Stimulated activated CD8-positive, alpha-beta memory T cell treated with anti-CD3 and anti-CD28 coated beads, Interleukin-7, amount 100 ng/mL, for 48 hours (primary cell): ENCODE results near the gene ZNF200.
"Not testable (repeated sequence)": the region's sequence is repeated elsewhere in the genome, so short reads cannot be mapped to it uniquely, and the experiment has no call there.

Source experiments
- DNase-seq, 2 donors: peaks; one replicate each; pipeline ENCODE4 v3.0.0-alpha.2; 2020; ENCODE audit warnings: low read depth in 1 of 2; ENCODE audit errors: extremely low read depth in 1 of 2

The ZNF200 gene

DNA sequence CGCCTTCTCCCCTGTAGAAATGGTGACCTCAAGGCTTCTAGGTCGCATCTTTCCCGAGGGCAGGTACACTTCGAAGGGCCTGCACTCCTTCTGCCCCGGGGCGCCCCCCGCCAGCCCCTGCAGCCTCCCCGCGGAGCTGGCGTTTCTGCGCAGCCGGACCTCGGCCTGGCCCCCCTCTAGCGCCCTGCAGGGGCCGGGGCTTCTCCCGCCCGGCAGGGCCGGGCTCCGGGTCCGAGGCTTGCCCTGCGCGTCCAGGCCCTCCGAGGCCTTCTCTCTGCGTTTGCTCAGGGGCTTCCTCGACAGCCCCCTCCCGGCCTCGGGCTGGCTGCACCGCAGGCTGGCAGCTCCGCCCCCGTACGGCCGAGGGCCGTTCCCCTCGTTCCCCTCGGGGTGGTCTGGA is 19.4 kb upstream of the ZNF200 start:
- no peak for DNase-seq

DNA sequence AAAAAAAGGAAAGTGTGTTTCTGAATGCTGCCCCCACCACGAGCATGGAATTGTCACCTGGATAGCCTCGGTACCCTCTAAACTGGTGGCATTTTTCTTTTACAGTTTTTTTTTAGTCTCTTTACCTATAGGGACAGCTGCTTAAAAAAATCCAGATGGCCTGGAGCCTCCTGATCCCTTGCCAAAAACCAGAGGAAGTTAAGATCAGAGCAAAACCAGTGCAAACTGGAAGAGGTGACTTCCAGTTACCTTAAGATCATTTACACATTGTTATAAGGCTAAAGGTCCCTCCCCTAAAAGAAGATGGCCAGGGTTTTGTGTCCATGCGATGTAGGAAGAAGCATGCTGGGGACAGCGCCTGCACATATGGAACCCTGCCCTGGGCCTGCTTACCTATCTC is 18.0 kb upstream of the ZNF200 start:
- no peak for DNase-seq

DNA sequence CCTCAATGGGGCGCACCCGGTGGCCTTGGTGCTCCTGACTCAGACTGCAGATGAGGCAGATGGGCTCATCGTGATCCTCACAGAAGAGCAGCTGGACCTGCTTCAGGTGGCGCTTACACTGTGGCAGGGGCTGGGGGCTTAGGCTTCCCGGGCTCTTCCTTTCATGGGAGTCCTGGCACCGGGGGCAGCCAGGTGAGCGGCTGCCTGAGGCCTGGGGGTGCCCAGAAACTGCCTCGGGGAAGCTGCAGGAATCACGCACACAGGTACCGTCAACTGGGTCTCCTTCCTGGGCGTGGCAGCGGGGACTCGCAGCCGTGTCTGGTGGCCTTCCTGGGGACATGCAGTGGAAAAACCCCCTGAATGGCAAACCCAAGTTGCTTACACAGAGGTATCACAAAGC is 14.5 kb upstream of the ZNF200 start:
- DNase-seq = no peak

DNA sequence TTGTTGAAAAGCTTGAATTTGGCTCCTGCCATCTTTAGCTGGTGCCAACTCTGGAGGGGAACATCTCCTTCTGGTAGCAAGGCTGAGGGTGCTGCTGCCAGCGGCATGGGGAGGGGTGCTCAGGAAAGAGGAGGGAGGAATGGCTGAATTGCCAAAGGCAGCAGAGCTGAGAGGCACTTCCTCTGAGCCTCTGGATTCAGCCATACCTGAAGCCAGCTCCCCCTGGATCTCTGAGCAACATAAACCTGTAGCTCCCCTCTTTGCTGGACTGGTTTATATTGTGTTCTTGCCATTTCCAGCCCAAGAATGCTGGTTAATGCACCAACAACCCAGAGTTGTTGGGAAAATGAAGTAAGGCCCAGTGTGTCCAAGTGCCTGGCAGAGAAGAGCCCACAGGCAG is 14.1 kb upstream of the ZNF200 start:
- DNase-seq = no peak

- DNase-seq = no peak
These were observed 13.6 kb upstream of the ZNF200 start for GRCh38 chr16:3248596-3248995.

- DNase-seq = no peak
These were observed 11.9 kb upstream of the ZNF200 start for GRCh38 chr16:3246876-3247275.

DNA sequence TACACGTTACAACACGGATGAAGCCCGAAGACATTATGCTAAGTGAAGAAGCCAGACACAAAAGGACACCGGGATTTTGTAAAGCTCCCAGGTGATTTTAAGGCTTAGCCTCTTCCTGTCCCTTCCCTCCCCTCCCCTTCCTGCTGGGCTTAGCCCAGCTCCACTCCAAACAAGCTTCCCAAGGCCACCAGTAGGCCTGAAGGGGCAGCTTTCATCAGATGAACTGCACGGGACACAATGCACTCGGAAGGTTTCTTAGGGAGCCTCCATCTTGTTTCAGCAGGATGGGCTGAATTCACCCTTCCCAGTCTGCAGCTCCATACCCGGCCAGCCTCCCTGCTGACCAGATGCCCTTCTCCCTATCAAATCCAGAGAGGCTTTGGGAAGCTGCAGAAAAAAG is 11.0 kb upstream of the ZNF200 start:
- DNase-seq = no peak

DNA sequence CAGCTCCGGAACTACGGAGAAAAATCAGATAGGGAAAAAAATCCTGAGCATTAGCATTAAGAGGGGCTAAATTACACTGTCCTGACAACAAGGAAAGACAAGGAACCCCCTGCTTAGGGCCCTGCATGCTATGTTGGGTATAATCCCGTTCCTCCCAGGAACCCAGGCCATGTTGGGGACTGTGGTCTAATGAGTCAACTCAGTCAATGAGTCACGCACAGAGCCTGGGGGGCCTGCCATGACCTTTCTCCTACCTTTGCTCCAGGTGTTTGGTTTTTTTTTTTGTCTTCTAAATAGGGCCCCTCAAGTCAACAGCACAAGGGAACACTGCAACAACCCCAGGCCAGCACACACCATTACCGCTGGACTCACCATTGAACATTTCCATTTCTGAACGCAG is 8.9 kb upstream of the ZNF200 start:
- peak in 1 of 2 donors; percentile 2 for DNase-seq

DNA sequence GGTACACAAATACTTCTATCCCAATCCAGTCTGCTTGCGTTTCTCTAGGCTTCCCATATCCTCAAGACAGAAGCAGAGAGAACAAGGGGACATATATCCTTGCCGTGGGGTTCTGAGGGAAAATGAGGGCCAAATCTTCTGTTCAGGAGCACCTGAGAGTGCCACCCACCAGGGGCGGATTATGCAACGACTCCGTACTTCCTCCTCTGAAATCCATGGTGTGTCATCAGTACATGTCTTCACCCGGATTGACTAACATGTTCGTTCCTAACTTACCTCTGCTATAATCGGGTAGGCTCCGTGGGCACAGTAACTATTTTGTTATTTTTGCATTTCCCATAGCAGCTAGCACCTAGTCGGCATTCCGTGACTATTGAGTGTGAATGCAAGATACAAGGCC is 7.8 kb upstream of the ZNF200 start:
- no peak for DNase-seq

- no peak for DNase-seq
These were observed 6.8 kb upstream of the ZNF200 start for GRCh38 chr16:3241761-3242160.

- no peak for DNase-seq
These were observed 1.1 kb upstream of the ZNF200 start for GRCh38 chr16:3235856-3236669.

GRCh38 chr16:3234543-3234856 is 458 bp downstream of the ZNF200 start:
- no peak for DNase-seq

GRCh38 chr16:3223913-3224515 is 10.9 kb downstream of the ZNF200 start:
- DNase-seq = no peak

GRCh38 chr16:3220839-3221238 is 14.1 kb downstream of the ZNF200 start:
- DNase-seq = no peak

DNA sequence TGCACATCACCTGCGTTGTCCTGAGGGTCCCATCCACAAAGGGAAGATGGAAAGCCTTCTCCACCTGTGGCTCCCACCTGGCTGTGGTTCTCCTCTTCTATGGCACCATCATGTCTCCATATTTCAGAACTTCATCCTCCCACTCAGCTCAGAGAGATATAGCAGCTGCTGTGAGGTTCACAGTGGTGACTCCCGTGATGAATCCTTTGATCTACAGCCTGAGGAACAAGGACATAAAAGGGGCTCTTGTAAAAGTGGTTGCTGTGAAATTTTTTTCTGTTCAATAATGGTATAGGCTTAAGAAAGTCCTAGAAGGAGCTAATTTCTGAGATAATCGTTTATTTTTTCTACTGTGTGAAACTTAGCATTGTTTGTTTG is 18.7 kb downstream of the ZNF200 start:
- DNase-seq = no peak

DNA sequence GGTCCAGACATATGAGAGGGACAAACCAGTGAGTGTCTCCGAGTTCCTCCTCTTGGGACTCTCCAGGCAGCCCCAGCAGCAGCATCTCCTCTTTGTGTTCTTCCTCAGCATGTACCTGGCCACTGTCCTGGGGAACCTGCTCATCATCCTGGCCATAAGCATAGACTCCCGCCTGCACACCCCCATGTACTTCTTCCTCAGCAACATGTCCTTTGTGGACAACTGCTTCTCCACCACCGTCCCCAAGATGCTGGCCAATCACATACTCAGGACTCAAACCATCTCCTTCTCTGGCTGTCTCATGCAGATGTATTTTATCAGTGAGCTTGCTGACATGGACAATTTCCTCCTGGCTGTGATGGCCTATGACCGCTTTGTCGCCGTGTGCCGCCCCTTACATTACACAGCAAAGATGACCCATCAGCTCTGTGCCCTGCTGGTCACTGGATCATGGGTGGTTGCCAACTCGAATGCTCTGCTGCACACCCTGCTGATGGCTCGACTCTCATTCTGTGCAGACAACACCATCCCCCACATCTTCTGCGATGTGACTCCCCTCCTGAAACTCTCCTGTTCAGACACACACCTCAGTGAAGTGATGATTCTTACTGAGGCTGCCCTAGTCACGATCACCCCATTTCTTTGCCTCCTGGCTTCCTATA is 19.2 kb downstream of the ZNF200 start:
- no peak for DNase-seq

GRCh38 chr16:3214904-3215600 is 19.9 kb downstream of the ZNF200 start:
- DNase-seq = no peak

DNA sequence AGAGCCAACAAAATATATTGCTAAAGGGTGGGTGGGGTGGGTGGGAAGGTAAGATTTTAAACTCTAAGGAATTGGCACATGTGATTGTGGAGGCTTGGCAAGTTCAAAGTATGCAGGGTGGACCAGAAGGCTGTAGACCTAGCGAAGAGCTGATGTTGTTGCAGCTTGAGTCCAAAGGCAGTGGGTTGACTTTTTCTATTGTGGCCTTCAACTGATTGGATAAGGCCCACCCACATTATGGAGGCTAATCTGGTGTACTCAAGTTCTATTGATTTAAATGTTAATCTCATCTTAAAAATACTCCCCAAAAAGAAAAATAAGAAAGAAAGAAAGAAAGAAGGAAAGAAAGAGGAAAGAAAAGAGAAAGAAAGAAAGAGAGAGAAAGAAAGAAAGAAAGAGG is 22.4 kb downstream of the ZNF200 start:
- no peak for DNase-seq

GRCh38 chr16:3212006-3212405 is 23.0 kb downstream of the ZNF200 start:
- no peak for DNase-seq

GRCh38 chr16:3207086-3207953 is 27.6 kb downstream of the ZNF200 start:
- DNase-seq = no peak

GRCh38 chr16:3205939-3206338 is 29.0 kb downstream of the ZNF200 start:
- not testable (repeated sequence) for DNase-seq
